Measurements from ENCODE around the gene GPR157. TPM values are rescaled to one million over a fixed set of nuclear protein-coding genes. Genes with fewer than 3 reads are reported as not detected.

Gene GPR157
- total and polyA plus RNA-seq, 2 of the 13 experiments (the other 11 are each of a cell fraction or from before 2014, with no cell fraction given): 10.1 to 19.2 TPM

- no peak for TF ChIP-seq NFAT5 (CRISPR knock-in tag; IDR thresholded peaks at IDR 0.05)
- no peak for TF ChIP-seq NR2F2 (IDR thresholded peaks at IDR 0.05; ENCODE audit: borderline replicate concordance, low read depth)
- TF ChIP-seq ARID5B (CRISPR knock-in tag; IDR thresholded peaks at IDR 0.05): peak; percentile 72
- TF ChIP-seq ZNF770 (CRISPR knock-in tag; IDR thresholded peaks at IDR 0.05): peak; percentile 64
- TF ChIP-seq CREB1 (IDR thresholded peaks at IDR 0.05): no peak
- peak; percentile 66; the same call in 1 of the 2 replicates for TF ChIP-seq CREB1 (CRISPR knock-in tag; IDR thresholded peaks at IDR 0.05)
- TF ChIP-seq MAF1 (CRISPR knock-in tag; IDR thresholded peaks at IDR 0.05; ENCODE audit: borderline replicate concordance): no peak
- TF ChIP-seq BRF2 (CRISPR knock-in tag; IDR thresholded peaks at IDR 0.05): no peak
- TF ChIP-seq RARA (CRISPR knock-in tag; IDR thresholded peaks at IDR 0.05): peak; percentile 88
- no peak for TF ChIP-seq BHLHE40 (IDR thresholded peaks at IDR 0.05; ENCODE audit: low read length)
- TF ChIP-seq MLX (CRISPR knock-in tag; IDR thresholded peaks at IDR 0.05): peak; percentile 75; the same call in 1 of the 2 replicates
- no peak for TF ChIP-seq TIGD3 (CRISPR knock-in tag; IDR thresholded peaks at IDR 0.05; ENCODE audit: borderline replicate concordance)
- peak; percentile 26; the same call in 1 of the 2 replicates for TF ChIP-seq ZNF580 (CRISPR knock-in tag; IDR thresholded peaks at IDR 0.05; ENCODE audit: borderline replicate concordance, low read depth)
Measured at GRCh38 chr1:9100471-9101043, 28.3 kb downstream of the GPR157 start (continued).

Data from HepG2 (cell line).